ENCODE data around the gene MYOZ2. TPM values are rescaled to one million over a fixed set of nuclear protein-coding genes. Genes with fewer than 3 reads are reported as not detected.
"Not testable (repeated sequence)": the region's sequence is repeated elsewhere in the genome, so short reads cannot be mapped to it uniquely, and the experiment has no call there.

MYOZ2 gene
- total RNA-seq, 1 experiment from 2014 or later: not detected

DNA sequence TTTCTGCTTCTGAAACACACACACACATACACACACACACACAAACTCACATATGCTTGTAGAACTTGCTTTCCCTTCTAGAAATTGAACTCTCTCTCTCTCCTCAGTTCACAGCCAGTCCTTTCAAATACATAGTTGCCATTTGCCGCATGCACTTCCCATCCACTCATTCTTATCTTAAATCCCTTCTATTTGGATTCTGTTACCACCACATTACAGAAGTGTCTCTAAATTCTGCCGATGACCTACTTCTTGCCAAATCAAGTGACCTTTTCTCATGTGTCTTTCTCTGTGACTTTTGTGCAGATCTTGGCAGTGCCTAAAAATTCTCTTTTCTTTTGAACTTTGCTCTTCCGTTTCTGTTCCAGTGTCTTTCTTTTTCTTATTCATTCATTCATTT, 7.5 kb upstream of the MYOZ2 start:
- no peak for DNase-seq (ENCODE audit: low read depth)

DNA sequence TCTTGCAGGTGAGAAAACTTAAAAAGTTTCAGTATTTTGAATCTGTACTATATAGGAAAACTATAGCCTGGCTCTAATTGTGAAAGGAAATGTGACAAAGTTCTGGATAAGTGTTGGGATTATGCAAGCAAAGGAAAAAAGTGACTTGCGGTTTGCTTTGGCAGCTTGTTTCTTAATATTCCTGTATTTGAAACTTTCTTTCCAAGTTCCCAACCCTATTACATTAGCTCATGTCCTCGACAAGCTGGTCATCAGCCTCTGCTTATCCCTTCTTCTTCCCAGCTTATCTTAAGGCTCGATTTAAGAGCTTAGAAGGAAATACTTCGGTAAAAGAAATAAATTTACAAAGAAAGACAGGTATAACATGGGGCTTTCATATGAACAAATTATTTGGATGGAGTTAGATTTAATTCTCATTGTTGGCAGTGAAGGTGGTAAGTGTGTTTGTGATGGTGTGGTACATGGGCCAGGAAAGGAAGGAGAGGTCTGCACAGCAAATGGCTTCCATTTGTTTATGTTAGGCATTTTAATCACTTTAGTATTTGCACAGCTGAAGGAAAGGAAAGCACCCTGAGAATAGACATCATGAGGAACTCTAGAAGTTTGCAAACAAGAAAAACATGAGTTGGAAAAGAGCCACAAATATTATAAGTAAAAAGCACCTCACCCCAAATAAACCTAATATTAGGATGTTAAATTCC, 5.1 kb upstream of the MYOZ2 start:
- no peak for DNase-seq (ENCODE audit: low read depth)

DNA sequence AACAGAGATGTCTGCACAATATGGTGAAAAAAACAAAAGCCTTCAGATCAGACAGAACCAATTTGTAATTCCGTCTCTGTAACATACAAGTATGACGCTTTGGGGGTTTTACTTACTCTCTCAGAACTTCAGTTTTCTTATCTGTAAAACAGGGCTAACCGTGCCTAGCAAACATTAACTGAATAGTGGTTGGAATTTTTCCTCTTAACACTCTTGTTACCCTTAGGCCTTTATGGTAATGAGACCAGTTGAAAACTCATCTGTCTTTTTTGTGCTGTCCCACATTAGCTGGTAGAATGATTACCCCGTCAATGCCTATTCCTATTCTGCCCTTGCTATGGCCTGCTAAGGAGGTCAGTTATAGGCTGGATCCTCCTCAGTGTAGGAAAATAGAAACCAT, 4.5 kb upstream of the MYOZ2 start:
- DNase-seq (ENCODE audit: low read depth): no peak

DNA sequence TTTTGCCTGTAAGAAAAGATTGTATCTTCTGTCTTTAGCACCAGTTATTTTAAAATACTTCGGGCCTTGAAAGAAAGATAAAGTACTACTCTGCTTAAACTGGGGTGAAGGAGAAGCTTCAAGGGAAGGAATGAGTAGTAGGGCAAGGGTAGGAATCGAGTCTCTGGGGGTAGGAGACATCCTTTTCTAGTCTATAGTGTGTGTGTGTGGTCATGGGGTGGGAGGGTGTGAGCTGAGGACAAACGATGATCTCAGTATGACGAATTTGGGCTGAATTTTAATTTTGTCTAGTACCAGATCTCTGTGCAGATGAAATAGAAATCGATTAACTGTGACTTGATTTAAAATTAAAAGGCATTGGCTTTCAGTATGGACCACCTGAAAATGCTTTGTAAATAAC, 3.3 kb upstream of the MYOZ2 start:
- peak; percentile 35 for DNase-seq (ENCODE audit: low read depth)

GRCh38 chr4:119136546-119136945, 914 bp downstream of the MYOZ2 start:
- no peak for DNase-seq (ENCODE audit: low read depth)

GRCh38 chr4:119138046-119138445, 2.4 kb downstream of the MYOZ2 start:
- no peak for DNase-seq (ENCODE audit: low read depth)

DNA sequence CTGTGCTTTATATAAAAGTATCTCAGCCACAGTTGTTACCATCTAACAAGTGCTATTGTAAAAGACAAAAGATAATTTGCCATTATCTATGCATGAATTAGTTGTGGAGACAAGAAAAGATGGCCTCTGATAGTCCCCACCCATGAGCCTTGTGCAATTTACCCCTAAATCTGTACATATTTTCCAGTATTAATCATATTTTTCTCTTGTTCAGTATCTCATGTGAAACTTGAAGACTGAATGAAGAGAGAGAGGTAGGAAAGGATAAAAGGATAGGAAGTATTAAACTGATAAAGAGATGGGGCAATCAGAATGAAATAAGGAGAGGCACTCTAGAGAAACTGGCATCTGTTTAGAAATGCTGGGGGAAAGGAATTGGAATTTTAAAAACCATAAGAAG, 3.7 kb downstream of the MYOZ2 start:
- no peak for DNase-seq (ENCODE audit: low read depth)

- no peak for DNase-seq (ENCODE audit: low read depth)
Measured at GRCh38 chr4:119139822-119140252, 4.2 kb downstream of the MYOZ2 start.

DNA sequence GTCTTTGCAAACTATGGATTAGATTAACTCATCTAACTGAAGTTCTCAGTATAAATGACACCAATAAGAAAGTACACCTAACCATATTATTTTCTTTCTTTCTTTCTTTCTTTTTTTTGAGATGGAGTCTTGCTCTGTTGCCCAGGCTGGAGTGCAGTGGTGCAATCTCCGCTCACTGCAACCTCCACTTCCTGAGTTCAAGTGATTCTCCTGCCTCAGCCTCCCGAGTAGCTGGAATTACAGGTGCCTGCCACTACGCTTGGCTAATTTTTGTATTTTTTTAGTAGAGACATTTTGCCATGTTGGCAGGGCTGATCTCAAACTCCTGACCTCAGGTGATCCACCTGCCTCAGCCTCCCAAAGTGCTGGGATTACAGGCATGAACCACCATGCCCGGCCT, 5.7 kb downstream of the MYOZ2 start:
- not testable (repeated sequence) for DNase-seq (ENCODE audit: low read depth)

GRCh38 chr4:119142833-119143232, 7.2 kb downstream of the MYOZ2 start:
- no peak for DNase-seq (ENCODE audit: low read depth)

DNA sequence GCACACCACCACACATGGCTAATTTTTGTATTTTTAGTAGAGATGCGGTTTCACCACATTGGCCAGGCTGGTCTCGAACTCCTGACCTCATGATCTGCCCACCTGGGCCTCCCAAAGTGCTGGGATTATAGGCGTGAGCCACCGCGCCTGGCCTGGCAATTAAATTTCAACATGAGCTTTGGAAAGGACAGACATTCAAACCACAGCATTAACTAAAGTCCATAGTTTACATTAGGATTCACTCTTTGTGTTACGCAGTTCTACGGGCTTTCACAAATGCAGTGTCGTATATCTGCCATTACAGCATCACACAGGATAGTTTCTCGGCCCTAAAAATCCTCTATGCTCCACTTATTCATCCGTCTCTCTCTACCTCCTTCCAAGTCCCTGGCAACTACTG, 7.7 kb downstream of the MYOZ2 start:
- DNase-seq (ENCODE audit: low read depth): not testable (repeated sequence)

DNA sequence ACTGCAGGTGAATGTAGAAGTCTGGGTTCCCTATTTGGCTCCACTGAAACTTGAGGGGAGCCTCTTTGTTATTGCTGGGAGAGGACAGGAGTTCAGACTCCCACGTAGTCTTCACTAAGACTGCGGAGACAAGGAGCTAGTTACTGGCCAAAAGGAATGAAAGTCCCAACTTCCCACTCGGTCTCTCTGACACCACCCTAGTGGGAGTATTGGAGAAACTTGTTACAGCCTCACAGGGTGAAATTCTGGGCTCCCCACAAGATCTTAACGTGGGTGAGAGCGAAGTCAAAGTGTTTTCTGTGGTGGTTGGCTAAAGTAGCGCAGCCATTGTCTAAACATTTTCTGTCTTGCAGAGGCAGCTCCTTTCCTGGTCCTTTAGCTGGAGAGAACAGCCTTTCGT, 13.5 kb downstream of the MYOZ2 start:
- DNase-seq (ENCODE audit: low read depth): no peak

- no peak for DNase-seq (ENCODE audit: low read depth)
Measured at GRCh38 chr4:119151161-119151560, 15.5 kb downstream of the MYOZ2 start.

DNA sequence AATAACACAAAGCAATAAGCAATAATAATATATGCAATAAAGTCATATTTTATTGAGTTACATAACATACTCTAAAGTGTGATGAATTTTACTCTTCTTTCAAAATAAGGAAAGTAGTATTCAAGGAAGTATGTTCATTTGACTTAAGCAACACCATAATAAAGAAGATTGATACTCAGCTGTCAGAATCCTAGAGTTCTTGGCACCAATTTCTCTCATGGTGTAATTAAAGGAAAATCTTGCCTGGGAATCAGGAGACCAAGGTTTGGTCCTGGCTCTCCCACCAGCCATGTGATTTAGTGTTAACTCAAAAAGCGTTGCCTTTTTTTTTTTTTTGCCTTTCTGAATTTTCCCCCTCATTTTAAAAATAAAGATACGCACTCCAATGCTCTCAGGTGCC, 17.1 kb downstream of the MYOZ2 start:
- no peak for DNase-seq (ENCODE audit: low read depth)

- no peak for DNase-seq (ENCODE audit: low read depth)
Measured at GRCh38 chr4:119162174-119162573, 26.5 kb downstream of the MYOZ2 start.

GRCh38 chr4:119165767-119166166, 30.1 kb downstream of the MYOZ2 start:
- DNase-seq (ENCODE audit: low read depth): no peak

DNA sequence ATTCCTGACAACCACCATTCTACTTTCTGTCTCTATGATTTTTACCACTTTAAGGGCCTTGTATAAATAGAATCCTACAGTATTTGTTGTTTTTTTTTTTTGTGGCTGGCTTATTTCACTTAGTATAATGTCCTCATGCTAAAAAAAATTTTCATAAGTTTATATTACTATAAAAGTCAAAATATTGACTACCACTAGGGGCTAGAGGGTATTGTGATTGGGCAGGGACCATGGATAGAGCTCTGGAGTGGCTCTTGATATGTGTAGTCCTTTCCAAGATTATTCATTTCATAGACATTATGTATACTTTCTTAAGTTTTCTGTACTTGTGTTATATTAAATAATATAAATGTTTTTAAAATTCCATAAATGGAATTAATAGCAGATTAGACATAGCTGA, 34.6 kb downstream of the MYOZ2 start:
- no peak for DNase-seq (ENCODE audit: low read depth)

DNA sequence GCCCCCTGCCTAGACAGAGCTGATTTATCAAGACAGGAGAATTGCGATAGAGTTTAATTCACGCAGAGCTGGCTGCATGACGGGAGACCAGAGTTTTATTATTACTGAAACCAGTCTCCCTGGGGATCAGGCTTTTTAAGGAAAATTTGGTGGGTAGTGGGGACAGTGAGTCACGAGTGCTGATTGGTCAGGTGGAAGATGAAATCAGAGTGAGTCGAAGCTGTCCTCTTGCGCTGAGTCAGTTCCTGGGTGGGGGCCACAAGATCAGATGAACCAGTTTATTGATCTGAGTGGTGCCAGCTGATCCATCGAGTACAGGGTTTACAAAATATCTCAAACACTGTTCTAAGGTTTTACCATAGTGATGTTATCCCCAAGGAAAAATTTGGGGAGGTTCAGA, 36.6 kb downstream of the MYOZ2 start:
- peak; percentile 2 for DNase-seq (ENCODE audit: low read depth)

DNA sequence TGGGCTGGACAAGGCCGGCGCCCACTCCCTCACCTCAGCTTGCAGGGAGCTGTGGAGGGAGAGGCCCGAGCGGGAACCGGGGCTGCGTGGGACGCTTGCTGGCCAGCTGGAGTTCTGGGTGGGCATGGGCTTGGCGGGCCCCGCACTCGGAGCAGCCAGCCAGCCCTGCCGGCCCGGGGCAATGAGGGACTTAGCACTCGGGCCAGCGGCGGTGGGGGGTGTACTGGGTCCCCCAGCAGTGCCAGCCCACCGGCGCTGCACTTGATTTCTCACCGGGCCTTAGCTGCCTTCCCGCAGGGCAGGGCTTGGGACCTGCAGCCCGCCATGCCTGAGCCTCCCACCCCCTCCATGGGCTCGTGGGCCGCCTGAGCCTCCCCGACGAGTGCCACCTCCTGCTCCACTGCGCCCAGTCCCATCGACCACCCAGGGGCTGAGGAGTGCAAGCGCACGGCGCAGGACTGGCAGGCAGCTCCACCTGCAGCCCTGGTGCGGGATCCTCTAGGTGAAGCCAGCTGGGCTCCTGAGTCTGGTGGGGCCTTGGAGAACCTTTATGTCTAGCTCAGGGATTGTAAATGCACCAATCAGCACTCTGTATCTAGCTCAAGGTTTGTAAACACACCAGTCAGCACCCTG, 38.2 kb downstream of the MYOZ2 start:
- DNase-seq (ENCODE audit: low read depth): not testable (repeated sequence)

- no peak for DNase-seq (ENCODE audit: low read depth)
Measured at GRCh38 chr4:119179011-119179410, 43.4 kb downstream of the MYOZ2 start.

DNA sequence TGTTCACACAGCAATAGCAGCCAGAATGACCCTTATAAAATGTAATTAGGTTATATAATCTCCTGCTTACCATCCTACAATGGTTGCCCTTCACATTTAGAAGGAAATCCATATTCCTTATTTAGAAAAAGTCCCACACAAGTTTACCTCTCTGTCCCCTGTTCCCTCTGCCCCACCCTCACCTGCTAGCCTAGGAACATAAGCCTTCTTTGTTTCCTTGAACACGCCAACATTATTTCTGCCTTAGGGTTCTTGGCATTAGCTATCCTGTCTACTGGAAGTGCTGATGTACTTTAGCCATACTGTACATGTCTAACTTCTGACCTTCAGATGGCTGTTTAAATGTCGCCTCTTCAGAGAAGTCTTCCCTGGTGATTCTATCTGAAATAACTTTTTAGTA, 48.5 kb downstream of the MYOZ2 start:
- no peak for DNase-seq (ENCODE audit: low read depth)

DNA sequence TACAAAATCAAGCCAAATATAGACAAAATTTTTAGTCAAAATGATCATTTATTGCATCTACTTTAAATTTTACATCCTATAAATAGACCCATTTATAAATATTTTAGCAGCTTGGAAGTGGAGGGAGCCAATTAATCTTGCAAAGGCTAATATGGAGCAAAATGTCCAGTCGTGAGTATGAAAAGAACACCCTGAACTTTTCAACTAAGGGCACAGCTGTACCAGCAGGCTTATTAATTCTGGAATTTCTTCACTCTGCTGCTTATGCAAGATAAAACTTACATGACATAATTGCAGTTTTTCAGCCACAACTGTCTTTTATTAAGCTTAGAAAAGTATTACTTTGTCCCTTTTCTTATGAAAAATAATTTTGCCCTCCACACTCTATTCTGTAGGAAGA, 54.0 kb downstream of the MYOZ2 start:
- no peak for DNase-seq (ENCODE audit: low read depth)

DNA sequence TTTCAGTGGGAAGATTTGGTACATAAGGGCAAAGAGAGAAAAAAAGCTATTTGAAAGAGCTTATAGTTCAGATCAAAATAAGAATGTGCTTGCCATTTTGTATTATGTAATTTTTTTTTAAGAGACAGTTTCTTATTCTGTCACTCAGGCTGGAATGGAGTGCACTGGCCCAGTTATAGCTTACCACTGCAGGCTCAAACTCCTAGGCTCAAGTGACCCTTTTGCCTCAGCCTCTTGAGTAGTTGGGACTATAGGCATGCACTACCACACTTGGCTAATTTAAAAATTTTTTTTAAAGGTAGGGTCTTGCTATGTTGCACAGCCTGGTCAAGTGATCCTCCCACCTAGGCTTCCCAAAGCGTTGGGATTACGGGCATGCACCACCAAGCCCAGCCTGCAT, 54.7 kb downstream of the MYOZ2 start:
- DNase-seq (ENCODE audit: low read depth): no peak

- DNase-seq (ENCODE audit: low read depth): no peak
Measured at GRCh38 chr4:119191505-119191904, 55.9 kb downstream of the MYOZ2 start.

All from Daoy (cell line).